HuH-7.5 (cell line): Measurements from ENCODE around the gene TIGD4.
"Not testable (repeated sequence)": the region's sequence is repeated elsewhere in the genome, so short reads cannot be mapped to it uniquely, and the experiment has no call there.

Experiments
- DNase-seq: peaks from one replicate; pipeline ENCODE4 v3.0.0; 2011; ENCODE audit warnings: low spot score

TIGD4 gene

DNA sequence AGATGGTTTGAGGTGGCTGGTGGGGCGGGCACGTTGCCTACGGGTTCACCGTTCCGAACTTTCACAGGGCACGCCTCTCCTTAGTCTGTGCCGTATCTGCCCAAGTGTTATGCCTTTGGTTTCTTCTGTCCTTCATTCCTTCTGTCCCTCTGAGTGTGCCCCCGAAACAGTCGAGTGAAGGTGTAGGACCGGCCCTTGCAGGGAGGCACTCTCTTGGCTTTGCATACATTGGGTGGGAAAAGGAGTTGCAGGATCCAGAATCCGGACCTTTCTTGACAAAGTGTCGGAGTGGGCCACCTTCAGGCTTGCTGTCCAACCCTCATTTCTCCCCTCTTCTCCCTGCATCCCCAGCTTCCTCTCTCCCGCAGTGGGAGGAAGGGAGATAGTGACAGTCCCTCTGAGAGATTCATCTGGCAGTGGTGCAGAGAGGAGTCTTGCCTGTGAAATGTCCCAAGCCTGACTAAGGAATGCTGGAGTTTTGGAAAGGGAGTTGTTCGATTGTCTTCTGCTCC is 793 bp upstream of the TIGD4 start:
- no peak for DNase-seq

DNA sequence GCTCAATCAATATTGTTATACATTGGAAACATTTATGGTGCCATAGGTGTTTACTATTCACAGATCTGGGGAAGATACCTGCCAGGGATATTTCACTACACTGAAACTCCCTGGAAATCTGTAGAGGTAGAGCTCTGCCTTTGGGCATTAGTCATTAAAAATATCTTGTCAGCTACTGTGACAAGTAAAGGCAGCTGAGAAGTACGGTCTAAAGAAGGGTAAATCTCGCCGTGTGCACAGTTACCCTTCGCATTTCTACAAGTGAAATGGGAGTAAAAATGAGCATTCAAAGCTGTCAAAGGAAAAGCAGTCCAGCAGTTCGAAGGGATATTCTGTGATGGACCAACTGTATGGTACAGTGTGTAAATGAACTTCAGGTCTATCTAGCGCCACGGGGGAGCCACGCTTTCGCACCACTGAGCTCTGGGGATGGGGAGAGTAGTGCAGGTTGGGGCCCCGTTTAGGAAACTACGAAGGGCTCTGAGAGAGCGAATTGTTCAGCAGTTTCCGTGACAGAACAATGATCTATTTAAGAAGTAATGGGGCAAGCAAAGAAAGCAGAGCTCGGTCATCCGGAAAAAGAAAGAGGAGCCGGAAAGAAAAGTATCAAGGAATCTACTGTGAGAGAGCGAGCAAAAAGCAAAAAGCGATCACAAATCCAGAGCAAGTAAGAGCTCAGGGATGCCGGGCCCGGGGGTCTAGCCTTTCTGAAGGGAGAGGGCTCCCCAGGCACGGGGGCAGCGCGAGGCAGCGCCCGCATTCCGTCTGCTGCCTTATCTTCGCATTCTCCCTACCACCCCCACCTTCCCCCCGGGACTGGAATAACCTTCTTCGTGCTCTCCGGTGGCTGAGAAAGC is 646 bp downstream of the TIGD4 start:
- DNase-seq: no peak

DNA sequence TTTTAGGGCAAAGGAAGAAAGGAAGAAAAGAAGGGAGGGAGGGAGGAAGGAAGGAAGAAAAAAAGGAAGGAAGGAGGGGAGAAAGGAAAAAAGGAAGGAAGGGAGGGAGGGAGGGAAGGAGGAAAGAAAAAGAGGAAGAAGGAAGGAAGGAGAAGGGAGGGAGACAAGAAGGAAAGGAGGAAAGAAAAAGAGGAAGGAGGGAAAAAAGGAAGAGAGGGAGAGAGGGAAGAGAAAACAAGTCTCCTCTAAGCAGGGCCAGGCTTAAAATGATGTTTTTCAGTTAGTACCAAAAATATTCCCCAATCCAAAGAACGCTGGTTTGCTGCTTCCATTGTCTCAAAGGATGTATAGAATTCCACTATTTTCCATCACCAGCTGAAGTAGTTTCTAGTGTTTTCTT is 2.0 kb downstream of the TIGD4 start:
- no peak for DNase-seq

DNA sequence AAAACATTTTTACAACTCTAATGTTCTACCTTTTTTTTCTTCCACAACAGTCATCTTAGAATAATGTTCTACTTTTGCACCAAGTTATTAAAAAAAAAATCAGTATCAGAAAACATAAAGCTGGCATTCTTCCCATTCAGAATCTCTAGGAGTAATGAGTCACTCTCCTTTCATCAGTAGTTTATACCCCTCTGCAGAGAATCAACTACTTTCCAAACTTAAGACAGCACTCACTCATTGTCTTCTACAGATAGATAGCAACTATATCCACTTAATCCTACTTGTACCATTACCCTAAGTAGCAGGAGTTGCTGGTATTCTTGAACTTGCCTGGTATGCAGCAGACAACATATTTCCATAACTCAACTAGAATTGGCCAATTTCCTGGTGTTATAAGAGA is 3.2 kb downstream of the TIGD4 start:
- DNase-seq: no peak

DNA sequence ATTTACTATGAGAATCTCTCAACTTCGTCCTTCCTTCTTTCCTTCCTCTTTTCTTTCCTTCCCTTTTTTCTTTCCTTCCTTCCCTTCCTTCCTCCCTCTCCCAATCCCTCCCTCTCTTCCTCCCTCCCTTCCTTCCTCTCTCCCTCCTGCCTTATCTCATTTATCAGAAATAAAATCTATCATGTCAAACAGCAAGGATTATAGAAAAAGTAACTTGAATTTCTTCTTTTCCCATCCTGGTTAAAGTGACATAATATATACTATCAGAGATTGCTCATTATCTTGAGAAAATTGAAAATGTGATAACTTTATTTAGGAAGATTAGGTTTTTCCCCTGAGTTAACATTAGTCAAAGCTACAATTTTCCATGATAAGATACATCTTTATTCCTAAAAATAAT is 5.6 kb downstream of the TIGD4 start:
- DNase-seq: no peak

DNA sequence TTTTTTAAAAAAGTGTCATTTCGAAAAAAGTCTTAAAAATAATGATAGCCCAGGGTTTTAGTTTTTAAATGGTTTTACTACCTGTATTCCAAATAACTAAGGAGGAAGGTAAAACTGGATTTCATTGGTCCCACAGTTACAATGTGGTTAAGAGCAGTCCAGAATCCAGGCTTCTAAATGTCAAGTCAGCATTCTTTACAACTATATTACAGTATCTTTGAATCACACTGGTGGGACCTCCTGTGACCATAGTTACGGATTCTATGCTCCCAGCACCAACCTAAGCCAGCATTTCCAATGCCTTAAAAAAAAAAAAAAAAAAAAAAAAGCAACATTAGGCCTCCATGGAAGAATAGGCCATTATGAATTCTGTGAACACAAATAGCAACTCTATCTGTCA is 6.2 kb downstream of the TIGD4 start:
- DNase-seq: no peak

DNA sequence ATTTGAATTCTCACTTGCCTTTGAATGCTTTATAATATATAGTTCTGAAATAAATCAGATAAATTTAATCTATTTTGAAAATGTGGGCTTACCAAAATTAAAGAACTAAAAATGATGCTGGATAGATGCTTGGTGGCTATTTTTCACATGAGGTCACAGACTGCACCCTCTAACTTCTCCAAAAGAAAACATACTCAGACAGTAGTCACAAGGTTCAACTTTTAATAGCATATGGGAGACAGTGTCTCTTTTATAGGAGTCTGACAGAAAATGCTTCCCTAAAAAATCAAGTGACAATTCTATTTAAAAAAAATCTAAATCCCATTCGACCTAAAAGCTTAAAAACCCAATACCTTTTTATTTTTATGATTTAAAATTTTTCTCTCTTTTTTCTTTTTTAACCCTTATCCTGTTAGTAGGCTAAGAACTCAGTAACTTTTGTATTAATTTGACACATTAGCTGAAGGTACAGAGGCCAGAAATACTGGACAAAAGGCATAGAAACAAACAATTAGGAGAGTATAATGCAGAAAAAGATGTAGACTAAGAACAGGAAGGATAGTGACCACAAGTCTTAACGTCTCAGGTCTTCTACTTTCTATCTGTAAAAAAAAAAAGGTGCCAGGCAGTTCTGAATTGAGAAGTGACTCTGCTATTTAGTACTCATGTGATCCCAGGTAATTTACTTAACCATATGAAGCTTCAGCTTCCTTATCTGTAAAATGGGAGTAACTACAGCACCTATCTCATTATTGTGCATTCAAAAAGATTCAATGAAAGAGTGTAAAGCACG is 7.6 kb downstream of the TIGD4 start:
- no peak for DNase-seq

DNA sequence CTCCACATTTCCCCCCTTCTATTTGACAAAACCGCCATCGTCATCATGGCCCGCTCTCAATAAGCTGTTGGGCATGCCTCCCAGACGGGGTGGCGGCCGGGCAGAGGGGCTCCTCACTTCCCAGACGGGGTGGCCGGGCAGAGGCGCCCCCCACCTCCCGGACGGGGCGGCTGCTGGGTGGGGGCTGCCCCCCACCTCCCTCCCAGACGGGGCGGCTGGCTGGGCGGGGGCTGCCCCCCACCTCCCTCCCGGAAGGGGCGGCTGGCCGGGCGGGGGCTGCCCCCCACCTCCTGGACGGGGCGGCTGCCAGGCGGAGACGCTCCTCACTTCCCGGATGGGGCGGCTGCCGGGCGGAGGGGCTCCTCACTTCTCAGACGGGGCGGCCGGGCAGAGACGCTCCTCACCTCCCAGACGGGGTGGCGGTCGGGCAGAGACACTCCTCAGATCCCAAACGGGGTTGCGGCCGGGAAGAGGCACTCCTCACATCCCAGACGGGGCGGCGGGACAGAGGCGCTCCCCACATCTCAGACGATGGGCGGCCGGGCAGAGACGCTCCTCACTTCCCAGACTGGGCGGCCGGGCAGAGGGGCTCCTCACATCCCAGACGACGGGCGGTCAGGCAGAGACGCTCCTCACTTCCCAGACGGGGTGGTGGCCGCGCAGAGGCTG is 14.3 kb downstream of the TIGD4 start:
- DNase-seq: not testable (repeated sequence)

DNA sequence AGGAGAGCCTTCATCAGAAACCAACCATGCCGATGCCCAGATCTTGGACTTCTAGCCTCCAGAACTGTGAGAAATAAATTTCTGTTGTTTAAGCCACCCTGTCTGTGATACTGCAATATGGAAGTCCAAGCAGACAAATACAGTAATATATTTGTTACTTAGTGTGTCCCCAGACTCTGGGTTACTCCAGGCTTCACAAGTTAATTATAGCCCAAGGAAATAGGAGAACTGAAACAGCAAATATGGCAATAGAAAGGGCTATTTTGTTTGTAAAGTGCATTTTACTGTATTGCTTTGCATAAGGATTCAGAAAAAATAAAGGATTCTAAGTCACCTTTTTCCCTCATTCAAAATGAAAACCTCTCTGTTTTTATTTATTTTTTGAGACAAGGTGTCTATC is 15.7 kb downstream of the TIGD4 start:
- DNase-seq: no peak

DNA sequence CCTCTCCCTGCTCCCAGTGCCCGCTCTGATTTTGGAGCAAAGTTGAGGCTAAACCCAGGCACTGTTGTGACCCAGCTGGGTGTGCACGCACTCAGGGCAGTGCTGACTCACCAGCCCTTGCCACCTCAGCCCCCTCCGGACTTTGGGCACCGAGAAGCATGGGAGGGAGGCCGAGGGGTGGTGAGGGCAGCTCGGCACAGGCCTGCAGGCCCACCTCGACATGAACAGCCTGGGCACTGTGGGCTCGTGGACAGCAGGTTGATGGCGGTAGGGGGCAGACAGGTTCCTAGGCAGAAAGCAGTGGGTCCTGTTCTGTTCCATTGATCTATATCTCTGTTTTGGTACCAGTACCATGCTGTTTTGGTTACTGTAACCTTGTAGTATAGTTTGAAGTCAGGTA is 30.9 kb downstream of the TIGD4 start:
- no peak for DNase-seq

DNA sequence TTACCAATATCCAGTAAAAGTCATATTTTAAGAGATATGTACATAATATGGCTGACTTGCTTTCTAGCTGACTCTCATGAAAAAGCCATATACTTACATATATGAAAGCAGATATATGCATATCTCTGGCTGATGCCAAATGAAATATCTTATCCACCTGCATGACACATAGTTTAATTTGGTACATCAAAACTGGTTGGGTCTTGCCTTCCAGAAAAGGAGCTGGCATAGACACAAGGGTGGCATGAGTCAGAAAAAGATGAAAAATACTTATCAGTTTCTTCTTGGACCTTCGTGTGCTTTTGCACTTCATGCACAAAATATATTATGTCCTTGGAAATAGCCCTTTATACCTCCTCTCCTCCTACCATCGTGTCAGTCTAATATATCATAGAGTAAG is 32.1 kb downstream of the TIGD4 start:
- DNase-seq: no peak

DNA sequence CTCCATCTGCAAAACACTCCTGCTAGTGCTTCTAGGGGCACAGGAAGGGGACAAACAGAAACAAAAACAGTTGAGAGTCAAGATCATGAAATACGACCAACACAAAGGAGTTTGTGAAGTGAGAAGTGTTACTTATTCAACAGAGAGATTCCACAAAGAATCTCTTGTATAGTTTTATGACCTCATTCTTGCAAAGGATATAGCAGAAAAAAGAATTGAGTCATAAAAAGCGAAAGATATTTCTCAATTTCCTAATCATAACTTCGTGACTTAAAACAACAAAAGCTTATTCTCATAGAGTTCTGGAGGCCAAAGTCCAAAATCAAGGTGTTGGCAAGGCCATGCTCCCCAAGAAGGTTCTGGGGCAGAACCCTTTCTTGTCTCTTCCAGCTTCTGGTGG is 40.7 kb downstream of the TIGD4 start:
- DNase-seq: no peak

DNA sequence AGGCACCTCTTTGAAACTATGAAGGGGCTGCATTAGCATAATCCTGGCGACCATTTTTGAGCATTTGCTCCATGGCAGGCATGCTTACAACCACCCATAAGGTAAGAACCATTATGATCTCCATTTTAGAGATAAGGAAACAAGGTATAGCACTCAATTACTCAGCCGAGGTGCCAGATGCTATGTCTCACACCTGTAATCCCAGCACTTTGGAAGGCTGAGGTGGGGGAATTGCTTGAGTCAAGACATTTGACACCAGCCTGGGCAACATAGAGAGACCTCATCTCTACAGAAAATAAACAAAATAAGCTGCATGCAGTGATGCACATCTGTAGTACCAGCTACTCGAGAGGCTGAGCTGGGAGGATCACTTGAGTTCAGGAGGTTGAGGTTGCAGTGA is 43.6 kb downstream of the TIGD4 start:
- DNase-seq: no peak

DNA sequence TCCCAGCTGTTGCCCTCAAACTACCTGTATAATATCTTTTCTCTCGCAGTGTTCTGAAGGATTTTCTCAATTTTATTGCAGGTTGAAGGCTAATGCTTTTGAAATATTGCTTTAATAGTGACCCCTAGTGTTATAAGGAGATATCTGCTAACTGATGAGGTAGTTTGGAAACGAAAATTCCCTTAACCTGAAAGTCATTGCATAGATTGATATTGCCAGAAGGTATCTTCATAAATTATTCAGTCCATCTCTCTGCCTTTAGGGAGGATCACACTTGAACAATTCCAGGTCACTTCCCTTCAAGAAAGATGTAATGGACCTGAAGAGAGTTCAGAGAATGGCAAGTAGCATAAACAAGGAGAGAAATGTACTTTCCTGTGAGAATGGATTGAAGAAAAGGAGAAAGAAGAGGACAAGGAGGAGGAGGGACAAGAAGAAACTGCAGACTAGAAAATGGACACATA is 44.1 kb downstream of the TIGD4 start:
- peak; percentile 16 for DNase-seq

DNA sequence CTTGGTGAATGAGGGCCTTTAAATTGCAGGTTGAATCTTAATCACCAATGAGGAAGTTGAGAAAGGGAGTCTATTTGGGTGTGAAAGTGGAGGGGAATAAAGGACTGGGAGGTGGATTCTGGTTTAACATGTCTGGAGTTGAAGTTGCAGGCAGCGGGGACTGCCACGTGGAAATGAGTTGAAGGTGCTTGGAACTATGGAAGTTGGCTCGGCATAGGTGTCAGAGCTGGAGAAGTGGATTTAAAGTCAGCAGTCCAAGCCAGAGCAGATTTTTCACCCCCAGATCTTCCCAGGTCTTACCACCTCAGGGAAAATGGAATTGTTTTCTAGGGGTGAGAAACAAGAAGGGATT is 44.9 kb downstream of the TIGD4 start:
- DNase-seq: no peak

DNA sequence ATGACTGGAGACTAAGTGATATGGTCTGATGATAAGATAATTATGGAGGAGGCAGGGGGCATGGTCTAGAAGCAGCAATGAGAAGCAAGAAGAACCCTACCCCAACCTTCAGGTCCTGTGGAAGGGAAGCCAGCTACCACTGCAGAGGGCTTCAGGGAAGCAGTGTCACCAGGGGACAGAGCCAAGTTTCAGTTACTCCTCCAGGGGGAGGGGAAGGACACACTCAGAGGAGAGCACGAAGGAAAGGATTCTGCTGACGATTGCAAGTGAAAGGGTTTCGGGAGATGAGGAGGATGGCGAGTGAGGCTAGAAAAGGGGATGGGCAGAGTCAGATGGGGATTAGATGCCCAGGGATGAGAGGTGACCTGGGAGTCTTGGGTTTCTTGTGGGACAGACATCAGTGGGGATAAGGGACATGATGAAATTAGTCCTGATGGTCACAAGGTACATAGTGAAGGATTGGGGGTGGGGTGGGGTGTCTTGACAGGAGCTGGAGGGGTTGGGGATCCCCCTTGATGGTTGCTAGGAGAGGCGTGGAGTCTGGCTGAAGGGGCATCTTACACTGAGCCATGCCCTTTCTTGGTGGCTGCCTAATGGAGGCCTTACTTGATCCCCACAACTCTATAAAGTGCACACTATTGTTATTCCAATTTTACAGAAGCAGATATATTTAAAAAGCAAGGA is 45.4 kb downstream of the TIGD4 start:
- DNase-seq: no peak

DNA sequence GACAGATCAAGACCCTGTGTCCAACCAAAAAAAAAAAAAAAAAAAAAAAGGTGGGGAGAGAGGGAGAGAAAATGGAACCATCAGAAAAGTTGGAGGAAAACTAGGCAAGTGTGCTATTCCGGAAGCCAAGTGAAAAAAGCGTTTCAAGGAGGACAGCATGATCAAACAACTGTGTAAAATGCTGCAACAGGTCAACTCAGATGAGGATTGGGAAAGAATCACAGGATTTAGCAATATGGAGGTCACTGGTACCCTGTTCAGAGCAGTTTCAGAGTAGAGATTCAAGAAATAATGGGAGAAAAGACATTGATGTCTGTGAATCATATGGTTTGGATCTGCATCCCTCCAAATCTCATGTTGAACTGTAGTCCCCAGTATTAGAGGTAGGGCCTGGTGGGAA is 47.5 kb downstream of the TIGD4 start:
- no peak for DNase-seq

DNA sequence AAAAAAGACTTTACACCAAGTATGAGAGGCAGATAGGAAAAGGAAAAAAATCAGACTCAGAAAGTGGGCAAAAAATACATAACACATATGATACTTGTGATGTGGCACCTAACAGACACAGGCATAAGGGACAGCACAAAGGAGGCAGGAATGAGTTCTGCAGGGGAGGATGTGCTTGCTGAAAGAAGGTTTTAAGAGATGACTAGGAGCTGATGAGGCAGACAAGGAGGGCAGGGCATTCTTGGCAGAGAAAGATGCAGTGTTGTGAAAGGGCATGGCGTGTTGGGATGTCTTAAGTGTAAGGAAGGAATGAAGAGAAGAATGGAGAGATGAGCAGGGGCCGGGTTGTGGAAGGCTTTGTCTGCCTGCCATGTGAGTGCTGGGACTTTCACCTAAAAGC is 50.1 kb downstream of the TIGD4 start:
- DNase-seq: no peak

DNA sequence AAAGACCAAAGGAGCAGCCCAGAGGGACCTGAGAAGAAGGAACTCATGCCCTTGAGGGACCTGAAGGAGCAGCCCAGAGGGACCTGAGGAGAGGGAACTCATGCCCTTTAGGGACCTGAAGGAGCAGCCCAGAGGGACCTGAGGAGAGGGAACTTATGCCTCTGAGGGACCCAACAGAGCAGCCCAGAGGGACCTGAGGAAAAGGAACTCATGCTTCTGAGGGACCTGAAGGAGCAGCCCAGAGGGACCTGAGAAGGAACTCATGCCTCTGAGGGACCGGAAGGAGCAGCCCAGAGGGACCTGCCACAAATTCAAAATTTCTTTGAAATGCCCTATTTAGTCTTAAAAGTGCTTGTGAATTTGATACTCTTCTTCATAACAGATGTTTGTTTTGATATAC is 51.2 kb downstream of the TIGD4 start:
- DNase-seq: no peak

DNA sequence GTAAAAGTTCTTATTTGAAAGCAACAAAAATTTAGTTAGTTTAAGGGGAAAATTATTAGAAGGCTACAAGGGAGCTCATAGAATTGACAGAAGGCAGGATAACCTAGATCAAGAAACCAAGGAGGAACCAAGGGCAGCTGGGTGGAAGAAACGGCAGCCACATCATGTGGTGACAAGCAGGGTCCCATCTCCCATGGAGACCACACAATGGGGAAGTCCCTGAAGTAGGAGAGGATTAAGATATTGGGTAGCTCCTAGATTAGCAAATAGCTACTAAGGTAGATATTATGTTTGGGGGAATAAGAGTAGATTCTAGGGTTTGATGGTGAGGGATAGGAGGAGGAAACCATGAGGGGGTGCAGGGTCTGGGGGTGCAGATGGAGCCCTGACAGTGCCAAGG is 51.7 kb downstream of the TIGD4 start:
- DNase-seq: no peak

DNA sequence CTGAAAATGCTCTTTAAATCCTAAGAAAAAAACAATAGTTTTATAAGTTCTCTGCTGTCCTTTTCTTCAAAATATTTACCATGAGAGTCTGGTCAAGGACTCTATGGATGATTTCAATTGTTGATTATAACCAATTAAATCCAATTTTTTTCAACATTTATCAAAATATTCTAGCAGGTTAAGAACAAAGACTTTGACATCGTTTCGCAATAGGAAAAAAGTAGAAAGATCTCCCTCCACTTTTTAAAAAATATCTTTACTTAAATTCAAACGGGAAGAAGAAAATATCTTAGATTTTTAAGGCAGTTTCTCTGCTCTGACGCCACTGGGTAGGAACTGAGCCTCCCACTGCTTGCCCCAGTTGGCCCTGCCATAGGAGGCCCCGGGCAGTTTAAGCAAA is 55.0 kb downstream of the TIGD4 start:
- DNase-seq: no peak

DNA sequence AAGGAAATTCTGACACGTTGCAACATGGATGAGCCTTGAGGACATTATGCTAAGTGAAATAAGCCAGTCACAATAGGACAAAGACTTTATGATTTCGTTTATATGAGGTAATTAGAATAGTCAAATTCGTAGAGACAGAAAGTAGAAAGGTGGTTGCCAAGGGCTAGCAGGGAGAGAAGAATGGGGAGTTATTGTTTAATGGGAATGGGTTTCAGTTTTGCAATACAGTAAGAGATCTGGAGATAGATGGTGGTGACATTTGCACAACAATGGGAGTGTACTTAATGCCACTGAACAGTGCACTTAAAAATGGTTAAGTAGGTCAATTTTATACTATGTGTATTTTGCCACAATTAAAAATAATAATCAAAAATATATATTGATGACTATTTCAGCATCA is 56.3 kb downstream of the TIGD4 start:
- DNase-seq: no peak
